Stimulated activated CD8-positive, alpha-beta memory T cell treated with anti-CD3 and anti-CD28 coated beads, Interleukin-2, amount 100 ng/mL, for 48 hours (primary cell): ENCODE results near the gene TALDO1.
"Not testable (repeated sequence)": the region's sequence is repeated elsewhere in the genome, so short reads cannot be mapped to it uniquely, and the experiment has no call there.

Experiments
- DNase-seq, 2 donors: peaks; one replicate each; pipeline ENCODE4 v3.0.0-alpha.2; 2020; ENCODE audit warnings: low read depth in 2 of 2

TALDO1 gene

GRCh38 chr11:719214-720016, 27.8 kb upstream of the TALDO1 start:
- no peak for DNase-seq

- no peak for DNase-seq
Observed at GRCh38 chr11:720017-720641, 27.1 kb upstream of the TALDO1 start.

- no peak for DNase-seq
Observed at GRCh38 chr11:720642-721246, 26.5 kb upstream of the TALDO1 start.

GRCh38 chr11:721247-721740, 26.0 kb upstream of the TALDO1 start:
- no peak for DNase-seq

- no peak for DNase-seq
Observed at GRCh38 chr11:721741-722345, 25.4 kb upstream of the TALDO1 start.

- no peak for DNase-seq
Observed at GRCh38 chr11:722346-722811, 24.9 kb upstream of the TALDO1 start.

GRCh38 chr11:723120-723883, 24.0 kb upstream of the TALDO1 start:
- DNase-seq: no peak

GRCh38 chr11:724049-724777, 23.1 kb upstream of the TALDO1 start:
- DNase-seq: no peak

- DNase-seq: no peak
Observed at GRCh38 chr11:724778-725386, 22.4 kb upstream of the TALDO1 start.

GRCh38 chr11:725624-726202, 21.6 kb upstream of the TALDO1 start:
- DNase-seq: no peak

GRCh38 chr11:726278-727220, 20.7 kb upstream of the TALDO1 start:
- DNase-seq: no peak

- DNase-seq: no peak
Observed at GRCh38 chr11:727281-727701, 20.0 kb upstream of the TALDO1 start.

- DNase-seq: peak; percentile 73 to 76
Observed at GRCh38 chr11:727859-728748, 19.2 kb upstream of the TALDO1 start.

- DNase-seq: no peak
Observed at GRCh38 chr11:728901-729491, 18.3 kb upstream of the TALDO1 start.

GRCh38 chr11:729492-730074, 17.7 kb upstream of the TALDO1 start:
- DNase-seq: no peak

- DNase-seq: no peak
Observed at GRCh38 chr11:733072-733471, 14.2 kb upstream of the TALDO1 start.

- not testable (repeated sequence) for DNase-seq
Observed at GRCh38 chr11:734541-734940, 12.7 kb upstream of the TALDO1 start.
